Measurements from ENCODE around the gene MEGF9.

- no peak for TF ChIP-seq CTCF (conservative IDR thresholded peaks at IDR 0.05; ENCODE audit: low read depth, low read length)
- no peak for TF ChIP-seq EZH2 (IDR thresholded peaks at IDR 0.05; ENCODE audit: borderline replicate concordance, low read depth, low read length, poor library complexity, severe bottlenecking)
Measured at GRCh38 chr9:120564589-120564988, 149.7 kb downstream of the MEGF9 start.
